NB4 (cell line): ENCODE results near the gene GPD1L.

ENCODE experiments used
- MAX ChIP-seq: IDR thresholded peaks from 2 replicates; pipeline ENCODE4 v1.6.1; 2011; ENCODE audit warnings: low read depth, low read length
- POLR2A ChIP-seq: IDR thresholded peaks from 2 replicates; pipeline ENCODE4 v1.6.1; 2011; ENCODE audit warnings: mild to moderate bottlenecking; ENCODE audit not compliant: insufficient read length; ENCODE audit errors: extremely low read depth
- TF ChIP-seq, protein P1 (sequence below): IDR thresholded peaks from one replicate; pipeline ENCODE4 v1.5.1; 2012; ENCODE audit warnings: low read depth, low read length

- TF ChIP-seq MAX, result no peak
- TF ChIP-seq POLR2A, result no peak
- TF ChIP-seq, protein P1, sequence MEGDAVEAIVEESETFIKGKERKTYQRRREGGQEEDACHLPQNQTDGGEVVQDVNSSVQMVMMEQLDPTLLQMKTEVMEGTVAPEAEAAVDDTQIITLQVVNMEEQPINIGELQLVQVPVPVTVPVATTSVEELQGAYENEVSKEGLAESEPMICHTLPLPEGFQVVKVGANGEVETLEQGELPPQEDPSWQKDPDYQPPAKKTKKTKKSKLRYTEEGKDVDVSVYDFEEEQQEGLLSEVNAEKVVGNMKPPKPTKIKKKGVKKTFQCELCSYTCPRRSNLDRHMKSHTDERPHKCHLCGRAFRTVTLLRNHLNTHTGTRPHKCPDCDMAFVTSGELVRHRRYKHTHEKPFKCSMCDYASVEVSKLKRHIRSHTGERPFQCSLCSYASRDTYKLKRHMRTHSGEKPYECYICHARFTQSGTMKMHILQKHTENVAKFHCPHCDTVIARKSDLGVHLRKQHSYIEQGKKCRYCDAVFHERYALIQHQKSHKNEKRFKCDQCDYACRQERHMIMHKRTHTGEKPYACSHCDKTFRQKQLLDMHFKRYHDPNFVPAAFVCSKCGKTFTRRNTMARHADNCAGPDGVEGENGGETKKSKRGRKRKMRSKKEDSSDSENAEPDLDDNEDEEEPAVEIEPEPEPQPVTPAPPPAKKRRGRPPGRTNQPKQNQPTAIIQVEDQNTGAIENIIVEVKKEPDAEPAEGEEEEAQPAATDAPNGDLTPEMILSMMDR, result no peak
Measured at GRCh38 chr3:32165442-32165841, 59.0 kb downstream of the GPD1L start.
